Pancreas (tissue), 10 donors: ENCODE data around the gene ZBTB12. TPM values are rescaled to one million over a fixed set of nuclear protein-coding genes. Genes with fewer than 3 reads are reported as not detected.
A peak's percentile ranks its signal among the peaks of the same experiment; 100 is the strongest.
"Not testable (repeated sequence)": the region's sequence is repeated elsewhere in the genome, so short reads cannot be mapped to it uniquely, and the experiment has no call there.

Experiments
- ATAC-seq, 4 donors: fragments of 200-7000 bp; cut with Tn5 transposase; one replicate each; pipeline versions ENCODE4 v1.8.0 to v1.9.1; 2020; ENCODE audit warnings: mild to moderate bottlenecking in 4 of 4, moderate library complexity in 4 of 4
- DNase-seq, 6 donors: peaks; one replicate each; pipeline ENCODE4 v3.0.0-alpha.2; 2020
- FAIRE-seq: peaks from 2 replicates; lab custom pipeline; 2012; peaks lifted over from hg19 to GRCh38; lab: Jason Lieb, UNC
- H3K27ac ChIP-seq, 4 donors: fragments of 200-600 bp; sonication (generic); 1 replicate in 3 of 4; 2 replicates in 1 of 4; pipeline versions ENCODE4 v1.5.0 to v1.8.0; 2020
- H3K27me3 ChIP-seq, 4 donors: fragments of 200-600 bp; one replicate each; pipeline ENCODE4 v1.8.0; 2021
- H3K36me3 ChIP-seq, 3 donors: fragments of 200-600 bp; sonication (generic) in 1 of 3; one replicate each; pipeline versions ENCODE4 v1.5.0 to v1.8.0; 2020 to 2021
- H3K4me1 ChIP-seq, 3 donors: fragments of 200-600 bp; one replicate each; pipeline ENCODE4 v1.8.0; 2021
- H3K4me3 ChIP-seq, 4 donors: fragments of 200-600 bp; sonication (generic) in 2 of 4; one replicate each; pipeline versions ENCODE4 v1.5.0 to v1.8.0; 2020 to 2021
- H3K9me3 ChIP-seq, 4 donors: fragments of 200-600 bp; one replicate each; pipeline ENCODE4 v1.8.0; 2021
- CTCF ChIP-seq, 4 donors: fragments of 200-600 bp; sonication (generic) in 3 of 4; IDR thresholded peaks; one replicate each; pipeline versions ENCODE4 v1.5.0 to v1.8.0; 2021; ENCODE audit warnings: antibody characterized with exemption in 4 of 4
- WGBS, 2 donors: extraction: QIAGEN DNeasy Blood & Tissue Kit; methylation state at CpG; one replicate each; pipeline ENCODE4 v1.1.7; 2013; 5-methylcytosine and 5-hydroxymethylcytosine counted together
- intact Hi-C, 3 donors: fragments of 100-400 bp; cut with DNase I; formaldehyde crosslinking; loops; one replicate each; pipeline versions ENCODE4 v1.11.1 to v1.14.2; 2022
- polyA plus RNA-seq, 2 donors: library from polyadenylated mRNA; stranded (reverse); fragments of 200-250 nt; gene quantifications; one replicate each; pipeline ENCODE4 v1.2.3, GENCODE V29; 2013
- total RNA-seq, 6 donors: library from RNA; stranded (reverse); fragmentation: NEBNext Ultra II Directional in 4 of 6; extraction: Animal tissue kit (Norgen Biotek cat#: 25700) in 4 of 6; gene quantifications; one replicate each; pipeline versions ENCODE4 v1.2.1 to v1.2.4, GENCODE V29; 2021 to 2023
- donor health status: healthy with polysubstance abuse.
- donor health status: DM: no; HTN: no; CAD: no; lungs with moderate emphysema.
- donor health status: DM: no; HTN: no; CAD: no.
- donor health status: control.
- donor health status: control.
- donor health status: Bipolar disorder and iron deficiency.
- donor health status: DM: yes; HTN: yes; CAD: no.
- donor health status: DM: no; HTN: no; CAD: no.
- donor health status: DM: no; HTN: no; CAD: no.
- donor health status: DM: yes; HTN: yes; CAD: no.

Gene ZBTB12
- total and polyA plus RNA-seq, 8 donors: 0.60 to 4.5 (median 2.1) TPM

DNA sequence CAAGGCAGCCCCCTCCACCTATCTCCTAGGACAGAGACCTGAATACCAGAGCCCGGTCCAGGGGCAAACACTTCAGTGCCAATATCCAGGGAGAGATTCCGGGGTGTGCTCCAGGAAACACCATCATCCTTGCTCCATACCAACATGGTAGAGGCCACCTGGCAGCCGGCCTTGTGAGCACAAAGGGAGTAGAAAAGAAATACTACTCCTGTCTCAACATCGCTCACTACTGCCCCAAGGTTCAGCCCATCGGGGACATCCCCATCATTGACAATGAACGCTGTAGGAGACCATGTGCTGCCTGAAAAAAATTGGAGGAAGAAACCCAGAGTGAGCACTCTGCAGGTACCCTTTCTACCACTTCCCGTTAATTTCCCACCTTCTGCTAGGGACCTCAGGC lies 40.7 kb downstream of the ZBTB12 start:
- TF ChIP-seq CTCF (IDR thresholded peaks at IDR 0.05): no peak
- Histone ChIP-seq H3K36me3 (peaks cover 2 to 14% (median 8%) of the 10 kb centered on the region in 3 donors), H3K9me3 (no peaks in the 10 kb centered on the region), H3K27ac (no peak overlapping the region), H3K4me1 (peaks cover 0 to 6% (median 0%) of the 10 kb centered on the region in 3 donors), H3K27me3 (no peaks in the 10 kb centered on the region), H3K4me3 (no peak overlapping the region)
- intact Hi-C loops: no loop called here
- WGBS, 2 donors: 86 to 91% methylated on average over 7 of the region's 7 CpGs
- ATAC-seq: no peak
- FAIRE-seq: no peak
- DNase-seq: peak in 1 of 6 donors; percentile 22

DNA sequence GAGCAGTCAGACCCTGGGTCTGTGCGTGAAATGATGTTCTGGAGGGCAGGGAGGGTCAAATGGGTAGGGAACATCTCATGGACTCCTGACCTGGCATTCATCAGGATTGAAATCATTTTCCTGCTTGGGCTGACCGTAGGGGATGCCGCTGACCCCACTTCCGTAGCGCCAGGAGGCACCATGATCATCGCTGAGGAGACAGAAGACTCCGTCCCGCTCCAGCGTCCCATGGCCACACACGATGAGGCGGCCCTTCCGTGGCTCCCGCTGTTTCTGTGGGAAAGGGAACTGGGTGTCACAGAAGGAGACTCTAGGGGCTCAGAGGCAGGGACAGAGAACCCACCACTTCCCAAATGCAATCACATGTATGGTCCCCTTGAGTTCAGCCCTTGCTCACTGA lies 41.5 kb downstream of the ZBTB12 start:
- H3K9me3 ChIP-seq: no peaks in the 10 kb centered on the region
- peaks cover 0 to 6% (median 0%) of the 10 kb centered on the region in 3 donors for H3K4me1 ChIP-seq
- FAIRE-seq (no peak), ATAC-seq (no peak), DNase-seq (peak in 1 of 6 donors; percentile 41)
- no peak for TF ChIP-seq CTCF (IDR thresholded peaks at IDR 0.05)
- intact Hi-C loops: no loop called here
- no peak overlapping the region for H3K4me3 ChIP-seq
- H3K36me3 ChIP-seq: peaks cover 2 to 14% (median 8%) of the 10 kb centered on the region in 3 donors
- H3K27me3 ChIP-seq: no peaks in the 10 kb centered on the region
- no peak overlapping the region for H3K27ac ChIP-seq
- 91 to 95% methylated on average over 13 of the region's 13 CpGs for WGBS, 2 donors

DNA sequence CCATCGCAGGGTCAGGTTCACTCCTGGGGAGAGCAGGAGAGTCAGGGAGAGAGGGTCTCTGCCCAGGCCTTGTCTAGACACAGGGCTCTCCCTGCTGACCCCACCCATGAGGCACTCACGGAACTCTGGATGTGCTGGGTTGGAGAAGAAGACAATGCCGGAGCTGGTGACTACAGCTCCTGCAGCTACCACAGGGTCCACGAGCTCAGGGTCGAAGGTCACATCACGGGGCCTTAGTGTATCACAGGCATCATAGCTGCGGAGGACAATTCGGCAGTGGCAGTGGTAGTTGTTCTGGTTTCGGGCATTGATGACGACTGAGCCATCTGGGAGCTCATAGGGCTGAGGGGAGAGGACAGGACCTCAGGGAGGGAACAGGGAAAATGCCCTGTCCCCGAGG lies 42.0 kb downstream of the ZBTB12 start:
- no peak overlapping the region for H3K4me3 ChIP-seq
- no peaks in the 10 kb centered on the region for H3K27me3 ChIP-seq
- TF ChIP-seq CTCF (IDR thresholded peaks at IDR 0.05): no peak
- no peaks in the 10 kb centered on the region for H3K9me3 ChIP-seq
- no peak for FAIRE-seq
- intact Hi-C loops: no loop called here
- H3K27ac ChIP-seq: no peak overlapping the region
- WGBS, 2 donors: 86 to 91% methylated on average over 11 of the region's 11 CpGs
- peaks cover 2 to 14% (median 8%) of the 10 kb centered on the region in 3 donors for H3K36me3 ChIP-seq
- peak in 1 of 6 donors; percentile 26 for DNase-seq
- ATAC-seq: no peak
- peaks cover 0 to 6% (median 0%) of the 10 kb centered on the region in 3 donors for H3K4me1 ChIP-seq

GRCh38 chr6:31858707-31859106 lies 43.2 kb downstream of the ZBTB12 start:
- peaks cover 0 to 6% (median 0%) of the 10 kb centered on the region in 3 donors for H3K4me1 ChIP-seq
- peaks cover 2 to 14% (median 8%) of the 10 kb centered on the region in 3 donors for H3K36me3 ChIP-seq
- ATAC-seq: no peak
- no peak for TF ChIP-seq CTCF (IDR thresholded peaks at IDR 0.05)
- no peak overlapping the region for H3K4me3 ChIP-seq
- intact Hi-C loops: no loop called here
- 93 to 96% methylated on average over 8 of the region's 8 CpGs for WGBS, 2 donors
- no peak for FAIRE-seq
- no peaks in the 10 kb centered on the region for H3K9me3 ChIP-seq
- DNase-seq: no peak
- no peak overlapping the region for H3K27ac ChIP-seq
- H3K27me3 ChIP-seq: no peaks in the 10 kb centered on the region

DNA sequence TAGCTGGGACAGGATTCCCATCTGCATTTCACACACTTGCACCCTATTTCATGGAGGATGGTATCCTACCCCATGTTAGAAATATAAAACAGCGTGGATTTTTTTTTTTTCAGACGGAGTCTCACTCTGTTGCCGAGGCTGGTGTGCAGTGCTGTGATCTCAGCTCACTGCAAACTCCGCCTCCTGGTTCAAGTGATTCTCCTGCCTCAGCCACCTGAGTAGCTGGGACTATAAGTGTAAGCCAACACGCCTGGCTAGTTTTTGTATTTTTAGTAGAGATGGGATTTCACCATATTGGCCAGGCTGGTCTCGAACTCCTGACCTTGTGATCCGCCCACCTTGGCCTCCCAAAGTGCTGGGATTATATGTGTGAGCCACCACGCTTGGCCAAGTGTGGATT lies 44.1 kb downstream of the ZBTB12 start:
- H3K9me3 ChIP-seq, ATAC-seq, DNase-seq, H3K4me3 ChIP-seq, FAIRE-seq, H3K4me1 ChIP-seq, H3K27ac ChIP-seq, intact Hi-C loops, H3K27me3 ChIP-seq: not testable (repeated sequence)
- 91% methylated on average over 8 of the region's 8 CpGs for WGBS, 2 donors
- peaks cover 2 to 14% (median 8%) of the 10 kb centered on the region in 3 donors for H3K36me3 ChIP-seq

DNA sequence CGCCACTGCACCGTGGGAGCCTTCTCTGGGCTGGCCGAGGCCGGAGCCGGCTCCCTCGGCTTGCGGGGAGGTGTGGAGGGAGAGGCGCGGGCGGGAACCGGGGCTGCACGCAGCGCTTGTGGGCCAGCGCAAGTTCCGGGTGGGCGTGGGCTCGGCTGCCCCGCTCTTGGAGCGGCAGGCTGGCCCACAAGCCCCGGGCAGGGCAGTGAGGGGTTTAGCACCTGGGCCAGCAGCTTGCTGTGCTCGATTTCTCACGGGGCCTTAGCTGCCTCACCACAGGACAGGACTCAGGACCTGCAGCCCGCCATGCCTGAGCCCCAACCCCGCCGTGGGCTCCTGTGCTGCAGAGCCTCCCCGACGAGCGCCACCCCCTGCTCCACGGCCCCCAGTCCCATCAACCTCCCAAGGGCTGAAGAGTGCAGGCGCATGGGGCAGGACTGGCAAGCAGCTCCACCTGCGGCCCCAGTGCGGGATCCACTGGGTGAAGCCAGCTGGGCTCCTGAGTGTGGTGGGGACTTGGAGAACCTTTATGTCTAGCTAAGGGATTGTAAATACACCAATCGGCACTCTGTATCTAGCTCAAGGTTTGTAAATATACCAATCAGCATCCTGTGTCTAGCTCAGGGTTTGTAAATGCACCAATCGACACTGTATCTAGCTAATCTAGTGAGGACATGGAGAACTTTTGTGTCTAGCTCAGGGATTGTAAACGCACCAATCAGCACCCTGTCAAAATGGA lies 49.7 kb downstream of the ZBTB12 start:
- peak in 1 of 6 donors; percentile 52 for DNase-seq
- H3K27me3 ChIP-seq, H3K9me3 ChIP-seq, FAIRE-seq, intact Hi-C loops, ATAC-seq, H3K4me1 ChIP-seq, H3K27ac ChIP-seq, H3K4me3 ChIP-seq, H3K36me3 ChIP-seq: not testable (repeated sequence)
- 87 to 90% methylated on average over 25 to 35 of the region's 35 CpGs for WGBS, 2 donors
